GM12878 (cell line): ENCODE data around the gene PKP2.

Experiments
- HDGF ChIP-seq: fragments of 450-650 bp; IDR thresholded peaks from 2 replicates; pipeline ENCODE4 v1.6.1; 2016; ENCODE audit warnings: antibody characterized with exemption
- IKZF1 ChIP-seq: fragments of 450-650 bp; conservative IDR thresholded peaks from 2 replicates; pipeline ENCODE4 v1.6.1; 2017; ENCODE audit warnings: antibody characterized with exemption, mild to moderate bottlenecking
- MXI1 ChIP-seq: fragments of 150-350 bp; IDR thresholded peaks from 2 replicates; pipeline ENCODE4 v1.6.1; 2011; ENCODE audit warnings: low read depth, mild to moderate bottlenecking, inconsistent platforms, low read length, improper control_type of control experiment
- POLR2A ChIP-seq: IDR thresholded peaks from 2 replicates; pipeline ENCODE4 v1.6.1; 2011; ENCODE audit warnings: low read depth, mild to moderate bottlenecking, low read length
- POLR2AphosphoS2 ChIP-seq: IDR thresholded peaks from 2 replicates; pipeline ENCODE4 v1.6.1; 2011; ENCODE audit warnings: low read depth, mild to moderate bottlenecking, low read length, improper control_type of control experiment, moderate library complexity
- RB1 ChIP-seq: fragments of 450-650 bp; formaldehyde crosslinking; IDR thresholded peaks from 2 replicates; pipeline ENCODE4 v1.6.1; 2017; ENCODE audit warnings: mild to moderate bottlenecking, borderline replicate concordance
- RBBP5 ChIP-seq: fragments of 200-600 bp; sonication (generic); conservative IDR thresholded peaks from 2 replicates; pipeline ENCODE4 v1.6.1; 2016
- SMAD1 ChIP-seq: fragments of 450-650 bp; IDR thresholded peaks from 2 replicates; pipeline ENCODE4 v1.6.1; 2018; ENCODE audit warnings: mild to moderate bottlenecking, low read depth; ENCODE audit not compliant: partially characterized antibody
- SMC3 ChIP-seq: IDR thresholded peaks from 2 replicates; pipeline ENCODE4 v1.6.1; 2011; ENCODE audit warnings: low read length, improper control_type of control experiment, borderline replicate concordance
- SRF ChIP-seq, 2 experiments: IDR thresholded peaks; 2 replicates each; pipeline ENCODE4 v1.6.1; 2011; ENCODE audit warnings: low read depth in 2 of 2, low read length in 2 of 2, mild to moderate bottlenecking in 1 of 2, moderate library complexity in 1 of 2
- TAF1 ChIP-seq: IDR thresholded peaks from 2 replicates; pipeline ENCODE4 v1.6.1; 2011; ENCODE audit warnings: mild to moderate bottlenecking, low read depth, low read length, borderline replicate concordance
- TF ChIP-seq, protein P1 (sequence below), 3 experiments: IDR thresholded peaks in 2 of 3; conservative IDR thresholded peaks in 1 of 3; 2 replicates each; pipeline ENCODE4 v1.5.1; 2011; ENCODE audit warnings: low read depth in 3 of 3, low read length in 3 of 3, mild to moderate bottlenecking in 3 of 3, control low read depth in 2 of 3, moderate library complexity in 2 of 3, inconsistent platforms in 1 of 3, mixed read lengths in 1 of 3; ENCODE audit not compliant: control insufficient read depth in 2 of 3, insufficient read depth in 1 of 3; ENCODE audit errors: extremely low read depth in 1 of 3
- TF ChIP-seq, protein P2 (sequence below): IDR thresholded peaks from 2 replicates; pipeline ENCODE4 v1.6.1; 2011; ENCODE audit warnings: low read depth, low read length, improper control_type of control experiment, borderline replicate concordance
- TF ChIP-seq, protein P3 (sequence below): IDR thresholded peaks from 2 replicates; pipeline ENCODE4 v1.6.1; 2012; ENCODE audit warnings: mild to moderate bottlenecking, low read depth, low read length

DNA sequence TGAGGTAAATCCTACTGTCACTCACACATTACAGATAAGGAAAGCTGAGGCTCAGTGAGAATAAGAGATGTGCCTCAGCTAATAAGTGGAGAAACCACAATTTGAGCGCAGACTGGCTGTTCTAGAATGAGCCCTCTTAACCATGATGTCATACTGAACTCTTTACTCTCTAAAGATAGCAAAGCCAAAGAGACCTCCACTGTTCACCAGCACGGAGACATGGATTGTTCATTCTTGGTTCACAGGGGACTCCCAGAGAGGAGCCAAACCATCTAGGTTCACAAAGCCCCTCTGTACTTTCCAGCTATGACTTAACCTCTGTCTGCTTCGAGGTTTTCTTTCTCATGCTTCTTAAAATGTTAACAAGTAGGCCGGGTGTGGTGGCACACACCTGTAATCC is 108.2 kb downstream of the PKP2 start:
- TF ChIP-seq IKZF1: no peak
- TF ChIP-seq POLR2A: no peak
- no peak for TF ChIP-seq SRF (IDR thresholded peaks at IDR 0.05; ENCODE audit: low read depth in 2 of 2, low read length in 2 of 2)
- no peak for TF ChIP-seq POLR2AphosphoS2
- TF ChIP-seq, protein P1, sequence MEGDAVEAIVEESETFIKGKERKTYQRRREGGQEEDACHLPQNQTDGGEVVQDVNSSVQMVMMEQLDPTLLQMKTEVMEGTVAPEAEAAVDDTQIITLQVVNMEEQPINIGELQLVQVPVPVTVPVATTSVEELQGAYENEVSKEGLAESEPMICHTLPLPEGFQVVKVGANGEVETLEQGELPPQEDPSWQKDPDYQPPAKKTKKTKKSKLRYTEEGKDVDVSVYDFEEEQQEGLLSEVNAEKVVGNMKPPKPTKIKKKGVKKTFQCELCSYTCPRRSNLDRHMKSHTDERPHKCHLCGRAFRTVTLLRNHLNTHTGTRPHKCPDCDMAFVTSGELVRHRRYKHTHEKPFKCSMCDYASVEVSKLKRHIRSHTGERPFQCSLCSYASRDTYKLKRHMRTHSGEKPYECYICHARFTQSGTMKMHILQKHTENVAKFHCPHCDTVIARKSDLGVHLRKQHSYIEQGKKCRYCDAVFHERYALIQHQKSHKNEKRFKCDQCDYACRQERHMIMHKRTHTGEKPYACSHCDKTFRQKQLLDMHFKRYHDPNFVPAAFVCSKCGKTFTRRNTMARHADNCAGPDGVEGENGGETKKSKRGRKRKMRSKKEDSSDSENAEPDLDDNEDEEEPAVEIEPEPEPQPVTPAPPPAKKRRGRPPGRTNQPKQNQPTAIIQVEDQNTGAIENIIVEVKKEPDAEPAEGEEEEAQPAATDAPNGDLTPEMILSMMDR (IDR thresholded peaks at IDR 0.05 in 2 of 3, conservative IDR thresholded peaks at IDR 0.05 in 1 of 3; ENCODE audit: control insufficient read depth in 2 of 3, extremely low read depth in 1 of 3, insufficient read depth in 1 of 3, low read depth in 3 of 3, low read length in 3 of 3): no peak
- no peak for TF ChIP-seq TAF1
- no peak for TF ChIP-seq SMC3
- TF ChIP-seq, protein P2, sequence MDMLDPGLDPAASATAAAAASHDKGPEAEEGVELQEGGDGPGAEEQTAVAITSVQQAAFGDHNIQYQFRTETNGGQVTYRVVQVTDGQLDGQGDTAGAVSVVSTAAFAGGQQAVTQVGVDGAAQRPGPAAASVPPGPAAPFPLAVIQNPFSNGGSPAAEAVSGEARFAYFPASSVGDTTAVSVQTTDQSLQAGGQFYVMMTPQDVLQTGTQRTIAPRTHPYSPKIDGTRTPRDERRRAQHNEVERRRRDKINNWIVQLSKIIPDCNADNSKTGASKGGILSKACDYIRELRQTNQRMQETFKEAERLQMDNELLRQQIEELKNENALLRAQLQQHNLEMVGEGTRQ: no peak
- TF ChIP-seq RBBP5: no peak
- TF ChIP-seq HDGF: no peak
- no peak for TF ChIP-seq SMAD1
- TF ChIP-seq, protein P3, sequence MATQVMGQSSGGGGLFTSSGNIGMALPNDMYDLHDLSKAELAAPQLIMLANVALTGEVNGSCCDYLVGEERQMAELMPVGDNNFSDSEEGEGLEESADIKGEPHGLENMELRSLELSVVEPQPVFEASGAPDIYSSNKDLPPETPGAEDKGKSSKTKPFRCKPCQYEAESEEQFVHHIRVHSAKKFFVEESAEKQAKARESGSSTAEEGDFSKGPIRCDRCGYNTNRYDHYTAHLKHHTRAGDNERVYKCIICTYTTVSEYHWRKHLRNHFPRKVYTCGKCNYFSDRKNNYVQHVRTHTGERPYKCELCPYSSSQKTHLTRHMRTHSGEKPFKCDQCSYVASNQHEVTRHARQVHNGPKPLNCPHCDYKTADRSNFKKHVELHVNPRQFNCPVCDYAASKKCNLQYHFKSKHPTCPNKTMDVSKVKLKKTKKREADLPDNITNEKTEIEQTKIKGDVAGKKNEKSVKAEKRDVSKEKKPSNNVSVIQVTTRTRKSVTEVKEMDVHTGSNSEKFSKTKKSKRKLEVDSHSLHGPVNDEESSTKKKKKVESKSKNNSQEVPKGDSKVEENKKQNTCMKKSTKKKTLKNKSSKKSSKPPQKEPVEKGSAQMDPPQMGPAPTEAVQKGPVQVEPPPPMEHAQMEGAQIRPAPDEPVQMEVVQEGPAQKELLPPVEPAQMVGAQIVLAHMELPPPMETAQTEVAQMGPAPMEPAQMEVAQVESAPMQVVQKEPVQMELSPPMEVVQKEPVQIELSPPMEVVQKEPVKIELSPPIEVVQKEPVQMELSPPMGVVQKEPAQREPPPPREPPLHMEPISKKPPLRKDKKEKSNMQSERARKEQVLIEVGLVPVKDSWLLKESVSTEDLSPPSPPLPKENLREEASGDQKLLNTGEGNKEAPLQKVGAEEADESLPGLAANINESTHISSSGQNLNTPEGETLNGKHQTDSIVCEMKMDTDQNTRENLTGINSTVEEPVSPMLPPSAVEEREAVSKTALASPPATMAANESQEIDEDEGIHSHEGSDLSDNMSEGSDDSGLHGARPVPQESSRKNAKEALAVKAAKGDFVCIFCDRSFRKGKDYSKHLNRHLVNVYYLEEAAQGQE: no peak
- no peak for TF ChIP-seq RB1
- no peak for TF ChIP-seq MXI1
